Stimulated activated CD4-positive, alpha-beta T cell treated with anti-CD3 and anti-CD28 coated beads, Interleukin-4, amount 100 ng/mL, for 4 hours (primary cell): ENCODE measurements around the gene KXD1.

ENCODE experiments used
- DNase-seq, 2 experiments: peaks; one replicate each; pipeline ENCODE4 v3.0.0-alpha.2; 2020

KXD1 gene

GRCh38 chr19:18603958-18604819 is 46.5 kb downstream of the KXD1 start:
- DNase-seq: no peak

- DNase-seq: no peak
Observed at GRCh38 chr19:18604820-18605159, 47.1 kb downstream of the KXD1 start.

GRCh38 chr19:18605196-18605545 is 47.5 kb downstream of the KXD1 start:
- no peak for DNase-seq

DNA sequence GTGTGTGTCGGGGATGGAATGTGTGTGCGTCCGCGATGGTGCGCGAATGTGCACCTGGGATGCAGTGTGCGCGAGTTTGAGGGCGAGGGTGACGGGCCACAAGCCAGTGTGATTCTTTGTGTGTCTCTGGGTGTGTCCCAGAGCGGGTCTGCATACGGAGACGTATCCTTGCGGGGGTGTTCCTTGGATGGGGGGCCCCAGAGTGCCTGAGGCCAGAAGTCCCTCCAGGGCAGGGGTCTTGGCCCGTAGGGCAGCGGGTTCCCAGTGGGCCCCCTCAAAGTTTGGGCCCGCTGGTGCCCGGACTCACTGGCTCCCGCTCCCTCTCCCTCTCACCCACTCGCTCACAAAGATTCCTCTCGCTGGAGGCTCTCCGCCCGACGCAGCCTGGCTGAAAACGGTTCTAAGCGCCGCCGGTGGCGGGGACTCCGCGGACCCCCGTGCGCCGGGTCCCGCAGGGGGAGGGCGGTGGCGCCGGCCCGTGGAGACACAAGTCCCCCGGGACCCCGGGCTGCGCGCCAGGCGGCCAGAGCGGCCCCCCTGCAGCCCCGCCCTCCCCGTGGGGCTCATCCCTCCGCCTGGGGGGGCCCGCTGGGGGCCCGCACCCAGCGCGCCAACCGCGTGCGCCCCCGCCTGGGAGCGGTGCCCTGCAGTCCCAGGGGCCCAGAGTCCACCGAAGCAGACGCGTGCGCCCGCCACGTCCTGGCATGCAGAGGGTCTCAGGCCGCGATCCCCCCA is 48.0 kb downstream of the KXD1 start:
- no peak for DNase-seq

- DNase-seq: no peak
Observed at GRCh38 chr19:18606281-18607225, 48.9 kb downstream of the KXD1 start, which contains the start of gene CRLF1. Gene CRLF1, minus strand, starts transcription at chr19:18606799. Its CDS starts 143 bp downstream, at chr19:18606656.

DNA sequence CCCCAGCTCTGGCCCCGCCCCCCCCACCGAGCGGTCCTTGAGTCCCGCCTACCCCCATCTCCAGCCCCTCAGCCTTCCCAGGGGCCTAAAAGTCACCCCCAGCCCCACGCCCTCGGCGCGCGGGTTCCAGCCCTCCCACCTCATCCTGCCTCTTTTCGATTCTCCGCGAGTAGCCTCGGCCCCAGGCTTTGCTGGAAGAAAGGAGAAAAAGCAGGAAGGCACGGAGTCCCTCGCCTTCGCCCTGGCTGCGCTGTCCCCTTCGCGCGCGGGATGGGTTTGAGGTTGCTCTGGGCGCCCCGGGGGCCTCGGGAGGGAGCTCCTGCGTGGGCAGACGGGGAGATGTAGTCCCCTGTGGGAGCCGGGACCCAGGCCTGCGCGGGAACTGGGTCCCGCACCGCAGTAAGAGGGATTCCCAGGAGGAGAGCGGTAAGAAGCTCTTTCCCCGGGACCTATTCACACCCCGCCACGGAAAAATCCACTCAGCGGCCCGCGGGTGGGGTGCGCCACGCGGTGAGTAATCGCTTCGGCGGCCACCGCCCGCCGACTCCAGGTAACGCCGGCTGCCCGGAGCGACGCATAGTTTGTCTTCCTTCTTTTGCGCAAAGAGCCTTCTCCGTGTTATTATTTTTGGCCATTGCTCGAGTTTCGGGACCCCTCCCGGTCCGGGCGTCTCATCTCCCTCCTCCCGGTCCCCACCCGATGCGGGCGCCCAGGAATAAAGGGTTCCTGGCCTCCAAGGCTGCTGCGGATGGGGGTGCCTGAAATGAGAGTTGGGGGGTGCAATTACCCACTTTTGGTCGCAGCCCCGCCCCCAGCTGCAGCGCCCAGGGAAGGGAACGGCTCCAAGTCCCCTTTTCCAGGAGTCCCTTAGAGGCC is 49.8 kb downstream of the KXD1 start:
- DNase-seq: peak in 1 of 2 experiments; percentile 57

DNA sequence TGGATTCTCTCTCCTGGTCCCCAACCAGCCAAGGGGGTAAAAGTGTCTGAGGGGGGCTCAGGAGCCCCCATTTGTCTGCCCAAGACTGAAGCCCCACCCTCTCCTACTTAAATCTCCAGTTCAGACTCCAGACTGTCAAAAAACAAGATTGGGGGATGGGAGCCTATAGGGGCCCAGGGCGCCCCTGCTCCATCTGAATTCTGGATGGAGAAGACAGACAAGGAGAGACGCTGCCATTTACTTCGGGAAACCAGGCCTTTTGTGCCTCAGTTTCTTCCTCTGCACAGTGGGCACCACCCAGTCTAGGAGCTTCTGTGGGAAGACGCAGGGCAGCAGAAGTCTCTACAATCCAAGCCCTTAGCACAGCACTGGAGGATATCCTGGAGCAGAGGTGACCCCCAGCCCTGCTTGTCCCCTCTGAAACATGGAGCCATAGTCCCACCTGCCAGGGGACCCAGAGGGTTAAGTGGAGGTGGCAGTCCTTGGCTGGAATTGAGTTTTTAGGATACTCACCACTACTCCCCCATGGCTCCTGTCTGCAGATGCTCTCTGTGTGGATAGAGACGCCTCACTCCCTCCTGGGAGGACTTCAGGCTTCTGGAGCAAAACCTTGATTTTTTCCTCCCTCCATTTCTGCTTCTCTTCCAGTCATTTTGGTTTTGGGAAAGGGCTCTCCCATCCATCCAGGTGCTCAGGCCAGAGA is 50.6 kb downstream of the KXD1 start:
- no peak for DNase-seq

- no peak for DNase-seq
Observed at GRCh38 chr19:18608805-18609716, 51.4 kb downstream of the KXD1 start.

GRCh38 chr19:18609717-18610051 is 52.0 kb downstream of the KXD1 start:
- no peak for DNase-seq

DNA sequence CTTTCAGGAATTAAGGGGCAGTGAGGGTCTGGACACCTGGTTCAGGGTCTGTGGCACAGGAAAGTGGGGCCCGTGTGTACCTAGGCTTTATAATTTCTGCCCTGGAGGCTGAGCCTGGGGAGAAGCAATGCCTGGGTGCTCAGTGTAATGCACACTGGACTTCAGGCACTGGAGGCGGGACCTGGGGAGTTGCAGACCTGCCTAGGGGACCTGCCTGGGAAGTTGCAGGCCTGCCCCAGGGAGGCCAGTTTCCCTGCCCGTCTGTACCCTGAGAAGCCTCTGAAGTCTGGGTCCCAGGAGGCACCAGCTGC is 52.5 kb downstream of the KXD1 start:
- no peak for DNase-seq

DNA sequence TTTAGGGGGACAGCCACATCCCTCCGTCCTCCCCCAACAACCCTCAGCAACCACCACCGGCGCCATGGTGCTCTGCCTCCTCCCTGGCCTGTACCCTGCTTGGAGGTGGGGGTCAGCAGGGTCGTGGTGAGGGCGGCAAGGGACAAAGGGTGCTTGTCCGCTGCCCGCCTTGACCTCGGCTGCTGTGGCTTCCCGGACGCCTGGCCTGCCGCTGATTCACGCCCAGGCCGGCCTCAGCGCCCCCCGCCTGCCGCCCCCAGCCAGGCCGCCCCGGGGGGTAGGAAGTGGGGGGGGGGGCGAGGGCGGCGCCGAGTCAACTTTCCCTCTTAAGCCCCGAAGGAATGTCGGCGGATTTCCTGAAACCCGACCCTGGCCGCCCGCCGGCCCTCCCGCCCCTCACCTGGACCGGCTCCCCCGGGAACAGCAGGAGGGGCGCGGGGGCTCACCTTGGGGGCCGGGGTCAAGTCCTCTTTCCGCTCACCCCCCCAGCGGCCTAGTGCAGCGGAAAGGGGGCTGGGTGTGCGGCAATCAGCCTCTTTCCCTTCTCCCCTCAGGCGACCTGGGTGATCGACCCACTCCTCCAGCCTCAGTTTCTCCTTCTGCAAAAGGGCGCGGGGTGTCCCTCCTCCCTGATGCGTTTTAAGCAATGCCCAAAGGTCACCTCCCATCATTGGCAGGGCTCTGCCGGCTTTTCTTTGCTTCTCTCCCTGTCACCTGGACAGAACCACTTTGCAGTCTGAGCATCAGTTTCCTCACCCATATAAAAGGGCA is 53.1 kb downstream of the KXD1 start:
- DNase-seq: no peak

GRCh38 chr19:18611327-18612050 is 53.8 kb downstream of the KXD1 start:
- peak in 1 of 2 experiments; percentile 48 for DNase-seq

- DNase-seq: no peak
Observed at GRCh38 chr19:18612051-18612771, 54.5 kb downstream of the KXD1 start.

DNA sequence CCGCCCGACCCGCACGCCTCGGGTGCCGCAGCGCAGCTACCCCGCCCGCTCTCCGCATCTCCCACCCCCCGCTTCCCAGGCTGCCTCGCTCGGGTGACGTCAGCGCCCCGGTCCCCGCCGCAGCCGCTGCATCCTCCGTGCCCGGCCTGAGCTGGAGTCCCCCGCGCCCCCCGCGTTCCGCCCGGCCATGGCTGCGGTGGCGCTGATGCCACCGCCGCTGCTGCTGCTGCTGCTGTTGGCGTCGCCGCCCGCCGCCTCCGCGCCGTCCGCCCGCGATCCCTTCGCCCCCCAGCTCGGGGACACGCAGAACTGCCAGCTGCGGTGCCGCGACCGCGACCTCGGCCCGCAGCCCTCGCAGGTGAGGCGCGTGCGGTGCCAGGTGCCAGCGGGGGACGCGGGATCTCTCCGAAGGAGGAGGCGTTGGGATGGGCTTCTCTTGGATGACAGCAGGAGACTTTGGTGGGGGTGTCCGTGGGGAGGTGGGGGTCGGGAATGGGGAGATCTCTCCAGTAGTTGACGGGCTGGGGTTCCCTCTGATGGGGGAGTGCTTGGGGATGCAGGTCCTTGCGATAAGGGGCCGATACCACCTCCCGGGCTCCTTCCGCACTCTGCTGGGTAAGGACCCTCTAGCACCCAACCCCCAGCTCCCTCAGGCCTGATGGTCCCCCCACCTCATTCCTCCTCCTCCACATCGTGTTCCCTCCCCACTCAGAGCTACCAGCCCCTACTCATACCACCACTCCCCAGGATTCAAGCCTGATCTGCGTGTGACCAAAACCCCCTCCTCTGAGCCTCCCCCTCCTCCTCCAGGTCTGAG is 55.3 kb downstream of the KXD1 start, which contains the start of gene TMEM59L:
Gene TMEM59L, plus strand, starts transcription at position 99 of the 817 bp plus-strand sequence. Its CDS starts 89 bp downstream, at position 188.
- peak; percentile 31 to 50 for DNase-seq

DNA sequence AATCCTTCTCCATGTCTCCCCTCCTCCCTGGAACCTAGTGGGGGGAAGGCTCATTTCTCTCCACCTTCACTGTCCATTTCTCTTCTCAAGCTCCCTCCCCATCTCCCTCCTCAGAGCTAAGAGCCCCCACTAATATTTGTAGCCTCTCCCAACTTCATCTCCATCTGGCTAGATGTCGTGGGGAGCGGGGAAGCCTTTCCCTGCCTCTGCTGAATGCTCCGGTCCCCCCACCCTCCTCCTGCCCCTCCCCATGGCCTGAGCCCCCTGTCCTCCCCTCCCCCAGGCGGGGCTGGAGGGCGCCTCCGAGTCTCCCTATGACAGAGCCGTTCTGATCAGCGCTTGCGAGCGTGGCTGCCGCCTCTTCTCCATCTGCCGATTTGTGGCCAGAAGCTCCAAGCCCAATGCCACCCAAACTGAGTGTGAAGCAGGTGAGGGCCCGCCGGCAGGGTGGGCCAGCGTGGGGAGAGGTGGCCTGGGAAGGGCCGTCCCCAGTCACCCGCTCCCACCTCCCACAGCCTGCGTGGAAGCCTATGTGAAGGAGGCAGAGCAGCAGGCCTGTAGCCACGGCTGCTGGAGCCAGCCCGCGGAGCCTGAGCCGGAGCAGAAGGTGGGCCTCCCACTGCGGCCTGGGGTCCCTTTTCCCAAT is 56.0 kb downstream of the KXD1 start:
- no peak for DNase-seq

DNA sequence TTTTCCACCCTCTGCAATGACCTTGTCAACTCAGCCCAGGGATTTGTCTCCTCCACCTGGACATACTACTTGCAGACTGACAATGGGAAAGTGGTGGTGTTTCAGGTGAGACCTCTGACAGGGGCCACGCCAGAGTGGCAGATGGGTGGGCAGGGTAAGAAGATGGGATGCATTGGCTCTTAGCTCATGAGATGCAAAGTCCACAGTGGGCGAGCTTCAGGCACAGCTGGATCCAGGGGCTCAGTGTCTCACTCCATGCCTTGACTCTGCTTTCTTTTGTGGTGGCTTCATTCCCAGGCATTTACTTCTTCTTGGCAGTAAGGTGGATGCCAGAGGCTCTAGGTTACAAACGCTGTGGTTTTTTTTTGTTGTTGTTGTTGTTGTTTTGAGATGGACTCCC is 58.4 kb downstream of the KXD1 start:
- DNase-seq: no peak

DNA sequence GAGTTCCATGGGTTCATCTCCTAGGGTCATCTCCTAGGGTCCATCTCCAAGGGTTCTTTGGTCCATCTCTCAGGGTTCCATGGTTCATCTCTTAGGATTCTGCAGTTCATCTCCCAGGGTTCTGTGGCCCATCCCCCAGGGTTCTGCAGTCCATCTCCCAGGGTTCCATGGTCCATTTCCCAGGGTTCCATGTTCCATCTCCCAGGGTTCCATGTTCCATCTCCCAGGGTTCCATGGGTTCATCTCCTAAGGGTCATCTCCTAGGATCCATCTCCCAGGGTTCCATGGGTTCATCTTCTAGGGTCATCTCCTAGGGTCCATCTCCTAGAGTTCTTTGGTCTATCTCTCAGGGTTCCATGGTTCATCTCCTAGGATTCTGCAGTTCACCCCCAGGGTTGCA is 59.9 kb downstream of the KXD1 start:
- DNase-seq: no peak
